Measurements from ENCODE around the gene OR2V1.

DNA sequence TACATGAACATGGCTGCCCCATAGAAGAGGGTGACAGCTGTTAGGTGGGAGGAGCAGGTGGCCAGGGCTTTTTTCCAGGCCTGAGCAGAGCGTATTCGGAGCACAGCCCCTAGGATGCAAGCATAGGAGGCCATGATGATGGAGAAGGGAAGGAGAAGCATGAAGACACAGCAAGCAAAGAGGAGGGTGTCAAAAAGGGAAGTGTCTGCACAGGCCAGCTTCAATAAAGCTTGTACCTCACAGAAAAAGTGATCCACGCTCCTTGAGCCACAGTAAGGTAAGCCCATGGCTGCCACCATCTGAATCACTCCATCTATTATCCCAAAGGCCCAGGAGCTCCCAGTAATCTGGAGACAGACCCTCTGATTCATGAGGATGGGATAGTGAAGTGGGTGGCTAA, 6.4 kb downstream of the OR2V1 start:
- TF ChIP-seq, protein P1, sequence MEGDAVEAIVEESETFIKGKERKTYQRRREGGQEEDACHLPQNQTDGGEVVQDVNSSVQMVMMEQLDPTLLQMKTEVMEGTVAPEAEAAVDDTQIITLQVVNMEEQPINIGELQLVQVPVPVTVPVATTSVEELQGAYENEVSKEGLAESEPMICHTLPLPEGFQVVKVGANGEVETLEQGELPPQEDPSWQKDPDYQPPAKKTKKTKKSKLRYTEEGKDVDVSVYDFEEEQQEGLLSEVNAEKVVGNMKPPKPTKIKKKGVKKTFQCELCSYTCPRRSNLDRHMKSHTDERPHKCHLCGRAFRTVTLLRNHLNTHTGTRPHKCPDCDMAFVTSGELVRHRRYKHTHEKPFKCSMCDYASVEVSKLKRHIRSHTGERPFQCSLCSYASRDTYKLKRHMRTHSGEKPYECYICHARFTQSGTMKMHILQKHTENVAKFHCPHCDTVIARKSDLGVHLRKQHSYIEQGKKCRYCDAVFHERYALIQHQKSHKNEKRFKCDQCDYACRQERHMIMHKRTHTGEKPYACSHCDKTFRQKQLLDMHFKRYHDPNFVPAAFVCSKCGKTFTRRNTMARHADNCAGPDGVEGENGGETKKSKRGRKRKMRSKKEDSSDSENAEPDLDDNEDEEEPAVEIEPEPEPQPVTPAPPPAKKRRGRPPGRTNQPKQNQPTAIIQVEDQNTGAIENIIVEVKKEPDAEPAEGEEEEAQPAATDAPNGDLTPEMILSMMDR (IDR thresholded peaks at IDR 0.05) = no peak
- no peak for TF ChIP-seq POLR2A (IDR thresholded peaks at IDR 0.05)
